ENCODE data around the gene GNAZ. TPM values are rescaled to one million over a fixed set of nuclear protein-coding genes. Genes with fewer than 3 reads are reported as not detected.

GNAZ gene
- polyA plus RNA-seq, 1 donor (not counting 4 experiments of a cell fraction or from before 2014, with no cell fraction given) = 0.03 TPM

- H3K9me3 ChIP-seq (ENCODE audit: control insufficient read depth, low read depth, low read length) = no peaks in the 10 kb centered on the region
- H3K4me3 ChIP-seq (ENCODE audit: control insufficient read depth in 2 of 3, extremely low read depth in 1 of 3, insufficient read depth in 2 of 3, low read depth in 1 of 3, low read length in 3 of 3) = no peak overlapping the region
- H3K27me3 ChIP-seq (ENCODE audit: control insufficient read depth, extremely low read depth, insufficient read depth, low read length) = no peaks in the 10 kb centered on the region
- no peak for TF ChIP-seq EZH2 (IDR thresholded peaks at IDR 0.05; ENCODE audit: low read length)
- TF ChIP-seq, protein P1, sequence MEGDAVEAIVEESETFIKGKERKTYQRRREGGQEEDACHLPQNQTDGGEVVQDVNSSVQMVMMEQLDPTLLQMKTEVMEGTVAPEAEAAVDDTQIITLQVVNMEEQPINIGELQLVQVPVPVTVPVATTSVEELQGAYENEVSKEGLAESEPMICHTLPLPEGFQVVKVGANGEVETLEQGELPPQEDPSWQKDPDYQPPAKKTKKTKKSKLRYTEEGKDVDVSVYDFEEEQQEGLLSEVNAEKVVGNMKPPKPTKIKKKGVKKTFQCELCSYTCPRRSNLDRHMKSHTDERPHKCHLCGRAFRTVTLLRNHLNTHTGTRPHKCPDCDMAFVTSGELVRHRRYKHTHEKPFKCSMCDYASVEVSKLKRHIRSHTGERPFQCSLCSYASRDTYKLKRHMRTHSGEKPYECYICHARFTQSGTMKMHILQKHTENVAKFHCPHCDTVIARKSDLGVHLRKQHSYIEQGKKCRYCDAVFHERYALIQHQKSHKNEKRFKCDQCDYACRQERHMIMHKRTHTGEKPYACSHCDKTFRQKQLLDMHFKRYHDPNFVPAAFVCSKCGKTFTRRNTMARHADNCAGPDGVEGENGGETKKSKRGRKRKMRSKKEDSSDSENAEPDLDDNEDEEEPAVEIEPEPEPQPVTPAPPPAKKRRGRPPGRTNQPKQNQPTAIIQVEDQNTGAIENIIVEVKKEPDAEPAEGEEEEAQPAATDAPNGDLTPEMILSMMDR (optimal IDR thresholded peaks at IDR 0.05 in 1 of 3, IDR thresholded peaks at IDR 0.05 in 1 of 3, conservative IDR thresholded peaks at IDR 0.05 in 1 of 3; ENCODE audit: extremely low read depth in 1 of 3, insufficient read depth in 2 of 3, low read length in 3 of 3) = no peak
- H3K4me2 ChIP-seq (ENCODE audit: control insufficient read depth, extremely low read depth, insufficient read depth, low read depth, low read length) = no peak overlapping the region
- H2AFZ ChIP-seq (ENCODE audit: control insufficient read depth, low read length) = no peak overlapping the region
- no peak overlapping the region for H3K9ac ChIP-seq (ENCODE audit: control insufficient read depth, extremely low read depth, insufficient read depth, low read length)
- DNase-seq (ENCODE audit: low read depth, low spot score) (no peak), FAIRE-seq (no peak)
- no peaks in the 10 kb centered on the region for H3K4me1 ChIP-seq (ENCODE audit: control insufficient read depth, extremely low read depth, insufficient read depth, low read length)
- no peaks in the 10 kb centered on the region for H3K79me2 ChIP-seq (ENCODE audit: control insufficient read depth, insufficient read depth, low read length)
- H3K36me3 ChIP-seq (ENCODE audit: control insufficient read depth in 2 of 2, extremely low read depth in 1 of 2, insufficient read depth in 2 of 2, low read length in 2 of 2) = no peaks in the 10 kb centered on the region
- no peaks in the 10 kb centered on the region for H4K20me1 ChIP-seq (ENCODE audit: control insufficient read depth, extremely low read depth, insufficient read depth, low read length)
- H3K27ac ChIP-seq (ENCODE audit: control insufficient read depth, insufficient read depth, low read length) = no peak overlapping the region
- no peaks in the 10 kb centered on the region for H3K9me1 ChIP-seq (ENCODE audit: control insufficient read depth, extremely low read depth, insufficient read depth, low read length)
- dilution Hi-C loops (cut with MboI; ENCODE audit: extremely low pct_ligation_motif_present, low sequenced_read_pairs) = no loop called here
Observed at GRCh38 chr22:23161574-23161973, 91.3 kb downstream of the GNAZ start.

GRCh38 chr22:23163665-23164064 lies 93.3 kb downstream of the GNAZ start:
- Histone ChIP-seq H3K9ac (ENCODE audit: control insufficient read depth, extremely low read depth, insufficient read depth, low read length) (no peak overlapping the region), H3K9me3 (ENCODE audit: control insufficient read depth, low read depth, low read length) (no peaks in the 10 kb centered on the region), H3K9me1 (ENCODE audit: control insufficient read depth, extremely low read depth, insufficient read depth, low read length) (no peaks in the 10 kb centered on the region), H3K79me2 (ENCODE audit: control insufficient read depth, insufficient read depth, low read length) (no peaks in the 10 kb centered on the region), H3K27me3 (ENCODE audit: control insufficient read depth, extremely low read depth, insufficient read depth, low read length) (no peaks in the 10 kb centered on the region), H3K4me2 (ENCODE audit: control insufficient read depth, extremely low read depth, insufficient read depth, low read depth, low read length) (no peak overlapping the region), H3K4me1 (ENCODE audit: control insufficient read depth, extremely low read depth, insufficient read depth, low read length) (no peaks in the 10 kb centered on the region), H2AFZ (ENCODE audit: control insufficient read depth, low read length) (no peak overlapping the region), H3K27ac (ENCODE audit: control insufficient read depth, insufficient read depth, low read length) (no peak overlapping the region), H3K36me3 (ENCODE audit: control insufficient read depth in 2 of 2, extremely low read depth in 1 of 2, insufficient read depth in 2 of 2, low read length in 2 of 2) (no peaks in the 10 kb centered on the region), H4K20me1 (ENCODE audit: control insufficient read depth, extremely low read depth, insufficient read depth, low read length) (no peaks in the 10 kb centered on the region), H3K4me3 (ENCODE audit: control insufficient read depth in 2 of 3, extremely low read depth in 1 of 3, insufficient read depth in 2 of 3, low read depth in 1 of 3, low read length in 3 of 3) (no peak overlapping the region)
- FAIRE-seq = no peak
- TF ChIP-seq, protein P1 (optimal IDR thresholded peaks at IDR 0.05 in 1 of 3, IDR thresholded peaks at IDR 0.05 in 1 of 3, conservative IDR thresholded peaks at IDR 0.05 in 1 of 3; ENCODE audit: extremely low read depth in 1 of 3, insufficient read depth in 2 of 3, low read length in 3 of 3) = no peak
- no peak for TF ChIP-seq EZH2 (IDR thresholded peaks at IDR 0.05; ENCODE audit: low read length)
- dilution Hi-C loops (cut with MboI; ENCODE audit: extremely low pct_ligation_motif_present, low sequenced_read_pairs) = no loop called here
- DNase-seq (ENCODE audit: low read depth, low spot score) = no peak

Measured in keratinocyte (primary cell).